Endothelial cell (in vitro differentiated cells): ENCODE measurements around the gene LONP2. TPM values are rescaled to one million over a fixed set of nuclear protein-coding genes. Genes with fewer than 3 reads are reported as not detected.

Source experiments
- DNase-seq: peaks from one replicate; pipeline ENCODE4 v3.0.0; 2021; ENCODE audit warnings: low spot score
- H3K27ac Mint-ChIP-seq: one replicate; pipeline ENCODE4 v1.8.0; 2021; ENCODE audit warnings: mixed read lengths, inconsistent platforms; ENCODE audit not compliant: unreplicated experiment
- H3K27me3 Mint-ChIP-seq: one replicate; pipeline ENCODE4 v1.8.0; 2021; ENCODE audit warnings: mild to moderate bottlenecking, moderate library complexity, mixed read lengths, inconsistent platforms; ENCODE audit not compliant: unreplicated experiment
- H3K36me3 Mint-ChIP-seq: one replicate; pipeline ENCODE4 v1.8.0; 2021; ENCODE audit warnings: mild to moderate bottlenecking, low read depth, mixed read lengths, inconsistent platforms; ENCODE audit not compliant: unreplicated experiment
- H3K4me1 Mint-ChIP-seq: one replicate; pipeline ENCODE4 v1.8.0; 2021; ENCODE audit warnings: mild to moderate bottlenecking, mixed read lengths, inconsistent platforms; ENCODE audit not compliant: unreplicated experiment
- H3K4me3 Mint-ChIP-seq: one replicate; pipeline ENCODE4 v1.8.0; 2021; ENCODE audit warnings: mild to moderate bottlenecking, mixed read lengths, inconsistent platforms; ENCODE audit not compliant: unreplicated experiment
- H3K9me3 Mint-ChIP-seq: one replicate; pipeline ENCODE4 v1.8.0; 2021; ENCODE audit warnings: mixed read lengths, inconsistent platforms; ENCODE audit not compliant: unreplicated experiment
- total RNA-seq: library from RNA; stranded (reverse); fragmentation: NEBNext Ultra II Directional; extraction: Animal tissue kit (Norgen Biotek cat#: 25700); gene quantifications from one replicate; pipeline ENCODE4 v1.2.1, GENCODE V29; 2021; ENCODE audit not compliant: unreplicated experiment
- TF ChIP-seq, protein P1 (sequence below): fragments of 200-600 bp; sonication (generic); IDR thresholded peaks from one replicate; pipeline ENCODE4 v1.5.0; 2021; ENCODE audit warnings: antibody characterized with exemption; ENCODE audit not compliant: unreplicated experiment

The LONP2 gene
- total RNA-seq, 1 donor from 2014 or later = 42.6 TPM

DNA sequence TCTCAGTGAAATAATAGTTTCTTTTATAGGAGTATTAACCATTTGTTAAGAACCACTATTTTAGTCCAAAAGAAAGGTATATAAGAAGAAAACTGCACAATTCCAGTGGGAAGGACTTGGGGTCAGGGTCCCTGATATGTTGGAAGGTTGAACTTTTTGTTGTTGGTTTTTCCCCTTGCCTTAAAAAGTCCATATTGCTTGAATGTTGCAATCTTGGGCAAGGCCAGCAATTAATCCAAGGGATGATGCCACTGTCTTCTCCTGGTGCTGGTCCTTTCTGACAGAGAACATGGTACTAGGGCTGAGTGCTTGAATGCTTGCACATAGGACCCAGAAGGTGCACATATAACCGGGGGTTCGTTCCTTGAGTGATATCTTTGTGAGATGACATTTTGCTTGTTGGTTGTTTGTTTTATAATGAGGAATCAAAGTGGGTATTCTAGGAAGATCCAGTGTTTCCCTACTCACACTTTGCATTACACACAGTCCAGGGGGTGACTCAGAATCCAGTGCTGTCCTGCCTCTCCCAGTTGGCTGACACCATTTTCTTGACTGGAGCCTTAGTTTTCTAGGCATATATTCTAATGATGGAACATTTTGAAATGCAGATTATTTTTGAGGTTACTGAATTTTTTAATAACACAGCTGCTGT, 86.2 kb downstream of the LONP2 start:
- no peaks in the 10 kb centered on the region for H3K27me3 Mint-ChIP-seq
- peaks cover 15% of the 10 kb centered on the region for H3K36me3 Mint-ChIP-seq
- peaks cover 32% of the 10 kb centered on the region for H3K4me1 Mint-ChIP-seq
- no peaks in the 10 kb centered on the region for H3K9me3 Mint-ChIP-seq
- no peak overlapping the region for H3K4me3 Mint-ChIP-seq
- no peak overlapping the region for H3K27ac Mint-ChIP-seq
- TF ChIP-seq, protein P1, sequence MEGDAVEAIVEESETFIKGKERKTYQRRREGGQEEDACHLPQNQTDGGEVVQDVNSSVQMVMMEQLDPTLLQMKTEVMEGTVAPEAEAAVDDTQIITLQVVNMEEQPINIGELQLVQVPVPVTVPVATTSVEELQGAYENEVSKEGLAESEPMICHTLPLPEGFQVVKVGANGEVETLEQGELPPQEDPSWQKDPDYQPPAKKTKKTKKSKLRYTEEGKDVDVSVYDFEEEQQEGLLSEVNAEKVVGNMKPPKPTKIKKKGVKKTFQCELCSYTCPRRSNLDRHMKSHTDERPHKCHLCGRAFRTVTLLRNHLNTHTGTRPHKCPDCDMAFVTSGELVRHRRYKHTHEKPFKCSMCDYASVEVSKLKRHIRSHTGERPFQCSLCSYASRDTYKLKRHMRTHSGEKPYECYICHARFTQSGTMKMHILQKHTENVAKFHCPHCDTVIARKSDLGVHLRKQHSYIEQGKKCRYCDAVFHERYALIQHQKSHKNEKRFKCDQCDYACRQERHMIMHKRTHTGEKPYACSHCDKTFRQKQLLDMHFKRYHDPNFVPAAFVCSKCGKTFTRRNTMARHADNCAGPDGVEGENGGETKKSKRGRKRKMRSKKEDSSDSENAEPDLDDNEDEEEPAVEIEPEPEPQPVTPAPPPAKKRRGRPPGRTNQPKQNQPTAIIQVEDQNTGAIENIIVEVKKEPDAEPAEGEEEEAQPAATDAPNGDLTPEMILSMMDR = no peak
- DNase-seq = no peak

DNA sequence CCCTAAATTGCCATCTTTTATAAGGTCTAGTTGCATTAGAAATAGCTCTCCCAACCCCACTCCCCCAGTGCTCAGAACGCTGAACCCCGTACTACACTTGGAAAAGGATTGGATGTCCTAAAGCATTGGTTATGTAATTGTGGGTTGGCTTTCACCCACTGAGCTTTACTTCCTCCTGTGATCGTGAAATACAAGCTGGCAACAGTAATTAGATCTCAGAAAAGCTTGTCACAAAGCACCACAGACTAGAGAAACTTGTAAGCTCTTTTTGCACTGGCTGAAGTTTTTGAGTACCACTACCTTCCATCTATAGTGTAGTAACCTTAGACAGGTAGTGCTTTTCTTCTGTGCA, 86.7 kb downstream of the LONP2 start:
- H3K27ac Mint-ChIP-seq = no peak overlapping the region
- DNase-seq = no peak
- H3K4me3 Mint-ChIP-seq = no peak overlapping the region
- H3K9me3 Mint-ChIP-seq = no peaks in the 10 kb centered on the region
- peaks cover 19% of the 10 kb centered on the region for H3K36me3 Mint-ChIP-seq
- H3K4me1 Mint-ChIP-seq = peaks cover 32% of the 10 kb centered on the region
- no peaks in the 10 kb centered on the region for H3K27me3 Mint-ChIP-seq
- TF ChIP-seq, protein P1 = no peak

DNA sequence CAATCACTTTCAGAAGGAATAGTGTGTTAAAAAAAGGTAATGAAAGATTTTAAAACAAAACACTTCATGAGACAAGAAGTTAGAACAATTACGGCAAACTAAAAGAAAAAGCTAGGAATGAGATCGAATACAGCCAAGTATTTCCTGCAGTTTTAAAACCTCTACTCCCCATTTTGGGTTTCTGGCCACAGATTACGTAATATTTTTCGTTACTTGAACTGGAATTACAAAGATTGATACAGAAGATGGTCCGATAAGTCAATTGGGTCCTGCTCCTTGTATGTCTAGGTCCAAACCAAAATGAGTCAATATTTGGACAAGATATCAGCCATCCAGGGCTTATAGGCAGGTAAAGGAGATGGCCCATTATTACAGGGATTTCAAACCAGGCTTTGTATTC, 88.9 kb downstream of the LONP2 start:
- H3K27me3 Mint-ChIP-seq = no peaks in the 10 kb centered on the region
- H3K4me1 Mint-ChIP-seq = peaks cover 16% of the 10 kb centered on the region
- H3K4me3 Mint-ChIP-seq = no peak overlapping the region
- H3K27ac Mint-ChIP-seq = no peak overlapping the region
- TF ChIP-seq, protein P1 = no peak
- peaks cover 27% of the 10 kb centered on the region for H3K36me3 Mint-ChIP-seq
- H3K9me3 Mint-ChIP-seq = no peaks in the 10 kb centered on the region
- no peak for DNase-seq

DNA sequence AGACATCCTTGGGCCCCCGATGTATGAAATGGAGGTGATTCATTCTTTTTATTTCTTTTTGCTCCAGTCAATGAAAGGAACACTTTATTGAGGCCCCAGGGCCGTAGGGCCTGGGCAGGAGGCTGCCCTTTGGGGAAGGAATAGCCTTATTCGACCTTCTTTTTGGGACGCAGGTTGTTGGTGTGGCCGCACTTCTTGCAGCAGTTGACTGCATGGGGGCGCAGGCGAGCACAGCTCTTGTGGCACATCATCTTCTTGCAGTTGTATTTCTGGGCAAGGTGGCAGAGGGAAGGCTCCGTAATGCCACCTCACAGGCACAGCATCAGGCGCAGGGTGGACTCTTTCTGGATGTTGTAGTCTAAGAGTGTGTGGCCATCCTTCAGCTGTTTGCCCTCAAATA, 90.2 kb downstream of the LONP2 start:
- no peak for DNase-seq
- H3K4me3 Mint-ChIP-seq = no peak overlapping the region
- H3K27me3 Mint-ChIP-seq = no peaks in the 10 kb centered on the region
- H3K27ac Mint-ChIP-seq = no peak overlapping the region
- TF ChIP-seq, protein P1 = no peak
- H3K9me3 Mint-ChIP-seq = no peaks in the 10 kb centered on the region
- H3K4me1 Mint-ChIP-seq = peaks cover 22% of the 10 kb centered on the region
- peaks cover 30% of the 10 kb centered on the region for H3K36me3 Mint-ChIP-seq

DNA sequence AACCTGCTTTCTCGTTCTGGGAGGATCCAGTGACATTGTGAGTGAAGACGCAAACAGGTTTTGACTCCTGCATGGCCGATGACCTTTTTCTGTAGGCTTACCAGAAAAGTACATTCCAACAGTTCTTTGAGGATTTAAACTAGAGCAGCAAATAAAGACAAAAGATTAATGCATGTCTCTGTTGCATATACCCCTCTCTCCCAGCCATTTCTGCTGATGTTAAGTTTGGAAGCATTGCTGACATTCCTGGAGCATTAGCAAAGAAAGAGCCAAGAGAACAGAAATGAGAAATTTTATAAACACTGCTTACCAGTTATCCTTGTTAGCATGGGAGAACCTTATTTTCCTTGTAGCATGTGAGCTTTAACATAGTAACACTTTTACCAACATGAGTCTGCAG, 91.9 kb downstream of the LONP2 start:
- Mint-ChIP-seq H3K9me3 (no peaks in the 10 kb centered on the region), H3K27me3 (peaks cover 3% of the 10 kb centered on the region), H3K27ac (no peak overlapping the region), H3K4me1 (peaks cover 30% of the 10 kb centered on the region), H3K36me3 (peaks cover 38% of the 10 kb centered on the region), H3K4me3 (no peak overlapping the region)
- TF ChIP-seq, protein P1 = no peak
- DNase-seq = no peak
